Endothelial cell of umbilical vein (primary cell): ENCODE data around the gene LKAAEAR1. TPM values are rescaled to one million over a fixed set of nuclear protein-coding genes. Genes with fewer than 3 reads are reported as not detected.
"Not testable (repeated sequence)": the region's sequence is repeated elsewhere in the genome, so short reads cannot be mapped to it uniquely, and the experiment has no call there.

ENCODE experiments used
- BruUV-seq: library from RNA; stranded (reverse); fragments of 400-500 nt; replicated peaks from 2 replicates; lab custom pipeline; 2021; lab: Mats Ljungman, UMichigan
- CTCF ChIA-PET: fragments of 300-600, 350-600 bp; sonication (Branson Sonifier 250); formaldehyde crosslinking; loops from one replicate; lab custom pipeline; 2021; ENCODE audit warnings: antibody characterized with exemption, inconsistent platforms; lab: Charles Lee
- POLR2A ChIA-PET: fragments of 300-600, 350-600 bp; sonication (Branson Sonifier 250); formaldehyde crosslinking; loops from one replicate; lab custom pipeline; 2021; ENCODE audit warnings: antibody characterized with exemption, inconsistent platforms; lab: Charles Lee
- DNase-seq: peaks from one replicate; pipeline ENCODE4 v3.0.0-alpha.2; 2011; ENCODE audit warnings: low read depth, low spot score
- FAIRE-seq: peaks from 2 replicates; lab custom pipeline; 2011; peaks lifted over from hg19 to GRCh38; lab: Jason Lieb, UNC
- H2AFZ ChIP-seq: 2 replicates; pipeline ENCODE4 v1.6.0; 2012; ENCODE audit warnings: low read depth, low read length, control low read depth, inconsistent platforms
- H3K27ac ChIP-seq: 2 replicates; pipeline ENCODE4 v1.5.1; 2011; ENCODE audit warnings: low read depth, mild to moderate bottlenecking, control low read depth, low read length, moderate library complexity; ENCODE audit not compliant: insufficient read depth
- H3K27me3 ChIP-seq, 2 experiments: 2 replicates each; pipeline versions ENCODE4 v1.6.0 to v1.6.1; 2011; ENCODE audit warnings: low read length in 2 of 2, mixed read lengths in 1 of 2; ENCODE audit not compliant: control insufficient read depth in 2 of 2, insufficient read depth in 2 of 2
- H3K36me3 ChIP-seq, 2 experiments: 2 replicates in 1 of 2; 3 replicates in 1 of 2; pipeline ENCODE4 v1.5.1; 2011; ENCODE audit warnings: low read length in 2 of 2, mild to moderate bottlenecking in 1 of 2, moderate library complexity in 1 of 2; ENCODE audit not compliant: control insufficient read depth in 2 of 2, insufficient read depth in 2 of 2; ENCODE audit errors: extremely low read depth in 1 of 2
- H3K4me1 ChIP-seq: 3 replicates; pipeline ENCODE4 v1.5.1; 2011; ENCODE audit warnings: mild to moderate bottlenecking, low read length; ENCODE audit not compliant: control insufficient read depth, insufficient read depth; ENCODE audit errors: extremely low read depth
- H3K4me2 ChIP-seq: 2 replicates; pipeline ENCODE4 v1.6.1; 2011; ENCODE audit warnings: low read length, control low read depth, mixed read lengths; ENCODE audit not compliant: insufficient read depth
- H3K4me3 ChIP-seq, 3 experiments: fragments of 200-600 bp in 1 of 3; sonication (generic), shearing (Covaris generic) in 1 of 3; replicated peaks in 1 of 3; 2 replicates each; pipeline ENCODE4 v1.5.1; 2011 to 2016; ENCODE audit warnings: control low read depth in 3 of 3, low read length in 3 of 3, mild to moderate bottlenecking in 2 of 3, inconsistent platforms in 1 of 3, low read depth in 1 of 3, moderate library complexity in 1 of 3; ENCODE audit not compliant: insufficient read depth in 1 of 3
- H3K79me2 ChIP-seq: 2 replicates; pipeline ENCODE4 v1.6.0; 2012; ENCODE audit warnings: low read length, inconsistent platforms; ENCODE audit not compliant: control insufficient read depth, insufficient read depth
- H3K9ac ChIP-seq: replicated peaks from 2 replicates; pipeline ENCODE3; 2011; ENCODE audit warnings: low read length, control low read depth; ENCODE audit not compliant: insufficient read depth; ENCODE audit errors: extremely low read depth
- H3K9me1 ChIP-seq: replicated peaks from 3 replicates; pipeline ENCODE4 v1.6.0; 2011; ENCODE audit warnings: mild to moderate bottlenecking, low read length; ENCODE audit not compliant: control insufficient read depth, insufficient read depth; ENCODE audit errors: extremely low read depth
- H3K9me3 ChIP-seq: replicated peaks from 2 replicates; pipeline ENCODE4 v1.5.1; 2012; ENCODE audit warnings: low read length, inconsistent platforms; ENCODE audit not compliant: control insufficient read depth, insufficient read depth
- H4K20me1 ChIP-seq: replicated peaks from 2 replicates; pipeline ENCODE3; 2011; ENCODE audit warnings: mild to moderate bottlenecking, low read length; ENCODE audit not compliant: control insufficient read depth, insufficient read depth; ENCODE audit errors: extremely low read depth
- EZH2 ChIP-seq: IDR thresholded peaks from 2 replicates; pipeline ENCODE4 v1.6.1; 2012; ENCODE audit warnings: borderline replicate concordance, low read depth, mild to moderate bottlenecking, moderate library complexity, low read length, inconsistent platforms; ENCODE audit not compliant: severe bottlenecking
- FOS ChIP-seq: IDR thresholded peaks from 2 replicates; pipeline ENCODE4 v1.6.1; 2011; ENCODE audit warnings: mild to moderate bottlenecking, low read length, moderate library complexity, borderline replicate concordance; ENCODE audit not compliant: insufficient read depth
- JUN ChIP-seq: IDR thresholded peaks from 2 replicates; pipeline ENCODE4 v1.6.1; 2011; ENCODE audit warnings: borderline replicate concordance, low read depth; ENCODE audit not compliant: insufficient read length, insufficient read depth
- MYC ChIP-seq: IDR thresholded peaks from one replicate; pipeline ENCODE4 v1.6.1; 2011; ENCODE audit warnings: mild to moderate bottlenecking, low read depth, low read length
- POLR2A ChIP-seq: IDR thresholded peaks from 2 replicates; pipeline ENCODE4 v1.6.1; 2012; ENCODE audit warnings: low read depth, mild to moderate bottlenecking, control low read depth, low read length
- POLR2AphosphoS5 ChIP-seq: IDR thresholded peaks from 2 replicates; pipeline ENCODE4 v1.6.1; 2012; ENCODE audit warnings: low read depth, mild to moderate bottlenecking, control low read depth, low read length, moderate library complexity; ENCODE audit not compliant: insufficient read depth
- dilution Hi-C: fragments of 300-500 bp; cut with MboI; formaldehyde crosslinking; loops from one replicate; pipeline ENCODE4 v1.15.0; 2019; ENCODE audit warnings: low sequenced_read_pairs; ENCODE audit not compliant: extremely low pct_ligation_motif_present
- intact Hi-C: fragments of 100-400 bp; cut with micrococcal nuclease; formaldehyde crosslinking; loops from one replicate; pipeline ENCODE4 v1.10.0; 2022
- polyA plus RNA-seq, 4 experiments: library from polyadenylated mRNA; depleted of rRNA in 3 of 4; stranded (reverse) in 3 of 4; unstranded in 1 of 4; fragments of >200 nt; gene quantifications; 2 replicates each; pipeline versions ENCODE4 v1.2.1 to v1.2.3, GENCODE V29; 2011 to 2012; ENCODE audit warnings: missing spikeins in 1 of 4
- total RNA-seq: library from RNA; stranded (reverse); gene quantifications from 2 replicates; pipeline ENCODE4 v1.2.3, GENCODE V29; 2021
- TF ChIP-seq, protein P1 (sequence below), 2 donors: IDR thresholded peaks; 1 replicate in 1 of 2; 2 replicates in 1 of 2; pipeline ENCODE4 v1.5.1; 2011; ENCODE audit warnings: low read length in 2 of 2, mild to moderate bottlenecking in 2 of 2, moderate library complexity in 2 of 2, control low read depth in 1 of 2, inconsistent platforms in 1 of 2, low read depth in 1 of 2; ENCODE audit not compliant: insufficient read depth in 1 of 2; ENCODE audit errors: extremely low read depth in 1 of 2

Gene LKAAEAR1
- total and polyA plus RNA-seq, 2 donors (not counting 3 experiments of a cell fraction or from before 2014, with no cell fraction given), result 0.29 TPM; not detected in 1

GRCh38 chr20:64119301-64119680, 35.1 kb upstream of the LKAAEAR1 start:
- Histone ChIP-seq H3K9ac (no peak overlapping the region), H3K36me3 (no peaks in the 10 kb centered on the region), H3K9me1 (no peaks in the 10 kb centered on the region), H4K20me1 (no peaks in the 10 kb centered on the region), H3K27ac (no peak overlapping the region), H3K79me2 (no peaks in the 10 kb centered on the region), H3K9me3 (no peaks in the 10 kb centered on the region), H3K4me3 (no peak overlapping the region), H2AFZ (no peak overlapping the region), H3K27me3 (peaks cover 9 to 10% of the 10 kb centered on the region in 2 experiments), H3K4me2 (no peak overlapping the region), H3K4me1 (no peaks in the 10 kb centered on the region)
- no peak for DNase-seq
- intact Hi-C loops, result no loop called here
- dilution Hi-C loops, result no loop called here
- ChIA-PET CTCF (interaction anchor here (1.1 to 8.0 kb wide), 7 partner anchors 17 to 810 kb away, joined by 4 to 66 read pairs (median 18); partner anchors contain the start of genes LKAAEAR1, PRPF6 and SAMD10), POLR2A (no interaction called here)
- no peak for FAIRE-seq
- BruUV-seq, result no TSS peak
- TF ChIP-seq MYC (no peak), FOS (no peak), EZH2 (no peak), POLR2A (no peak), JUN (no peak), POLR2AphosphoS5 (no peak)
- TF ChIP-seq, protein P1, sequence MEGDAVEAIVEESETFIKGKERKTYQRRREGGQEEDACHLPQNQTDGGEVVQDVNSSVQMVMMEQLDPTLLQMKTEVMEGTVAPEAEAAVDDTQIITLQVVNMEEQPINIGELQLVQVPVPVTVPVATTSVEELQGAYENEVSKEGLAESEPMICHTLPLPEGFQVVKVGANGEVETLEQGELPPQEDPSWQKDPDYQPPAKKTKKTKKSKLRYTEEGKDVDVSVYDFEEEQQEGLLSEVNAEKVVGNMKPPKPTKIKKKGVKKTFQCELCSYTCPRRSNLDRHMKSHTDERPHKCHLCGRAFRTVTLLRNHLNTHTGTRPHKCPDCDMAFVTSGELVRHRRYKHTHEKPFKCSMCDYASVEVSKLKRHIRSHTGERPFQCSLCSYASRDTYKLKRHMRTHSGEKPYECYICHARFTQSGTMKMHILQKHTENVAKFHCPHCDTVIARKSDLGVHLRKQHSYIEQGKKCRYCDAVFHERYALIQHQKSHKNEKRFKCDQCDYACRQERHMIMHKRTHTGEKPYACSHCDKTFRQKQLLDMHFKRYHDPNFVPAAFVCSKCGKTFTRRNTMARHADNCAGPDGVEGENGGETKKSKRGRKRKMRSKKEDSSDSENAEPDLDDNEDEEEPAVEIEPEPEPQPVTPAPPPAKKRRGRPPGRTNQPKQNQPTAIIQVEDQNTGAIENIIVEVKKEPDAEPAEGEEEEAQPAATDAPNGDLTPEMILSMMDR (IDR thresholded peaks at IDR 0.05; ENCODE audit: extremely low read depth in 1 of 2, insufficient read depth in 1 of 2, low read depth in 1 of 2, low read length in 2 of 2), result no peak

- POLR2A ChIA-PET, H2AFZ ChIP-seq, H3K27me3 ChIP-seq, BruUV-seq, H3K79me2 ChIP-seq, H3K4me2 ChIP-seq, H3K27ac ChIP-seq, FAIRE-seq, intact Hi-C loops, H3K9me3 ChIP-seq, H3K9ac ChIP-seq, H3K36me3 ChIP-seq, H3K4me1 ChIP-seq, H3K4me3 ChIP-seq, H3K9me1 ChIP-seq, H4K20me1 ChIP-seq, DNase-seq, dilution Hi-C loops: not testable (repeated sequence)
- CTCF ChIA-PET, result interaction anchor here (1.6 to 8.0 kb wide), 2 partner anchors 33 to 78 kb away, joined by 6 to 66 read pairs; partner anchors contain the start of gene LKAAEAR1
Measured at GRCh38 chr20:64117432-64117777, 33.2 kb upstream of the LKAAEAR1 start.
